ENCODE measurements around the gene PDIA2.

GRCh38 chr16:307691-308312 lies 24.8 kb downstream of the PDIA2 start:
- TF ChIP-seq CTCF (IDR thresholded peaks at IDR 0.05) (no peak), POLR2A (IDR thresholded peaks at IDR 0.05) (no peak)
